Activated CD4-positive, CD25-positive, alpha-beta regulatory T cell treated with anti-CD3 and anti-CD28 coated beads, Interleukin-2, amount 50 U/mL, for 24 hours (primary cell): ENCODE data around the gene SLC24A1.

Experiments used
- ATAC-seq, 2 donors: fragments of 150-1000 bp; cut with Tn5 transposase; one replicate each; pipeline ENCODE4 v1.10.0; 2021; ENCODE audit warnings: mild to moderate bottlenecking in 1 of 2, moderate library complexity in 1 of 2

SLC24A1 gene

GRCh38 chr15:65653801-65654521 is 32.2 kb downstream of the SLC24A1 start:
- no peak for ATAC-seq

DNA sequence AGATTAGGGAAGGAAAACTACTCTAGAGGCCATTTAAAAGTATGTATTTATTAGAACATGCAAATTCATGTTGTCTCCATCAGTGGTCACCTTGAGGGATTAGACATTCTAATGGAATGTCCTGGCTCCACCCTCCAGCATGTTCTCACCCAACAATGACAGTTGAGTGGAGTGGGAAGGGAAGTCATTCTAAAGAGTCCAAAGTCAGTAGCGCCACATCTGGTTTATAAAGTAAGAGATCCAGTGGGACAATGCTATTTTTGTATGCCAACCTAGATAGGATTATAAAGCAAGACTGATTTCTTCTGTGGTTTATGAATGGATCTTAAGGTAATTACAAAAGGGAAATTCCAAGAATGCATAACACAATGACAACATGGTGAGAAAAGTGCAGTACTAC is 33.3 kb downstream of the SLC24A1 start:
- ATAC-seq: no peak

DNA sequence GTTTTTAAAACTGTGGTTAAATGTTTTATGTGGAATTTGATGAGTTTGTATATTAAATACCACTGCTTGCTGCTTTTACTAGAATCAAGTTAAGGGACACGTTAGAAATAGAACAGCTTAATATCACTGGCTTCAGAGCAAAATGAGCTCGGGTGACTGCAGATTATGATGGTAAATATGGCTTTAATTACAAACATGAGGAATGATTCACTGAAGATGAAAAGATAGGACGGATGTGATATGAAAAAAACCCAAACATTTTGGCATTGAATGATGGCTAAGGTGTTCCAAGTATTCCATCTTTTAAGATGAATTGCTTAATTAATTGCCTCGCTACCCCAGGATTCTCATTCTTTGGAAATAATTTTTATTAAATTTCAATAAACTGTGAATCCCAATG is 33.7 kb downstream of the SLC24A1 start:
- ATAC-seq: no peak

GRCh38 chr15:65659502-65660052 is 37.8 kb downstream of the SLC24A1 start:
- no peak for ATAC-seq

GRCh38 chr15:65660927-65661326 is 39.2 kb downstream of the SLC24A1 start:
- ATAC-seq: no peak

- ATAC-seq: no peak
Observed at GRCh38 chr15:65663521-65663920, 41.8 kb downstream of the SLC24A1 start.

GRCh38 chr15:65666257-65666656 is 44.5 kb downstream of the SLC24A1 start:
- ATAC-seq: no peak

DNA sequence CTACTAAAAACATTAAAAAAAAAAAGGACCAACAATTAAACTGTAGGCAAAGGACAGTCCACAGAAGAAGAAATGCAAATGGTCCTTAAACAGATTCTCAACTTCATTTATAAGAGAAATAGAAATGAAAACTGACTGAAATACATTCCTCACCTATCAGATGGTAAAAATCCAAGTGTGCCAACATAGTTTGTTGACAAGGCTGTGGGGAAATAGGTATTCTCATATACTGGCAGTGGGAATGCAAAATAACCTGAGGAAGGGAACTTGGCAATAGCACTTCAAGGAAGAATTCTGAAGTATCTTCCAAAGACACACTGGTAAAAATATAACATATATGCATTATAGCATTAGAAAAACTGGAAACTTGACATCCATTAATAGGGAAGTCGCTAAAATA is 53.8 kb downstream of the SLC24A1 start:
- ATAC-seq: no peak

- ATAC-seq: no peak
Observed at GRCh38 chr15:65676123-65676522, 54.4 kb downstream of the SLC24A1 start.

GRCh38 chr15:65680544-65680943 is 58.8 kb downstream of the SLC24A1 start:
- no peak for ATAC-seq

DNA sequence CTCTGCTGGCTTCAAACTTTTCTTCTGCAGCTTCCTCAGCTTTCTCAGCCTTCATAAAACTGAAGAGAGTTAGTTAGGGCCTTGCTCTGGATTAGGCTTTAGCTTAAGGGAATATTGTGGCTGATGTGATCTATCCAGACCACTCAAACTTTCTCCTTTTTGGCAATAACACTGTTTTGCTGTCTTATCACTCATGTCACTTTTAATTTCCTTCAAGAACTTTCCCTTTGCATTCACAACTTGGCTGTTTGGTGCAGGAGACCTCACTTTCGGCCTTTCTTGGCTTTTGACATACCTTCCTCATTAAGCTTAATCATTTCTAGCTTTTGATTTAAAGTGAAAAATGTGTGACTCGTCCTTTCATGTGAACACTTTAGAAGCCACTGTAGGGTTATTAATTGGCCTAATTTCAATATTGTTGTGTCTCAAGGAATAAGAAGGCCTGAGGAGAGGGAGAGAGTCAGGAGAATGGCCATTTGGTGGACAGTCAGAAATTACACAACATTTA is 60.7 kb downstream of the SLC24A1 start:
- ATAC-seq: no peak

DNA sequence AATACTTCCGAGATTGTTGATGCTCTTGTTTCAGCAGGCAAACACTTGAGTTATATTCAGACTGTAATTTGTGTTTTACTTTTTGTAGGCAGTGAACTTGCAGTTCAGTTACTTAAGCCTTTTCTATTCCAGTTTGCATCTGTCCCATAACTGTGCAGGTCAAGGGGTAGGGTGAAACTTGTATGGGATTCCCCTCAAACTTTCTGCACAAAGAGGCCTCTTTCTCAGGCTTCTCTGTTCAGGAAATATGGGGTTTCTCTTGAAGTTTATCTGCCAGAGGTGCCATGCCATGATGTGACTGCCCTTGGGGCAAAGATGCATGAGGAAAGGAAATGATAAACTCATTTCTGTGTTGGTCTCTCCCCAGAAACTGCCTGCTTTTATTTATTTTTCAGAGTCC is 66.7 kb downstream of the SLC24A1 start:
- ATAC-seq: no peak

GRCh38 chr15:65690173-65690572 is 68.4 kb downstream of the SLC24A1 start:
- no peak for ATAC-seq

DNA sequence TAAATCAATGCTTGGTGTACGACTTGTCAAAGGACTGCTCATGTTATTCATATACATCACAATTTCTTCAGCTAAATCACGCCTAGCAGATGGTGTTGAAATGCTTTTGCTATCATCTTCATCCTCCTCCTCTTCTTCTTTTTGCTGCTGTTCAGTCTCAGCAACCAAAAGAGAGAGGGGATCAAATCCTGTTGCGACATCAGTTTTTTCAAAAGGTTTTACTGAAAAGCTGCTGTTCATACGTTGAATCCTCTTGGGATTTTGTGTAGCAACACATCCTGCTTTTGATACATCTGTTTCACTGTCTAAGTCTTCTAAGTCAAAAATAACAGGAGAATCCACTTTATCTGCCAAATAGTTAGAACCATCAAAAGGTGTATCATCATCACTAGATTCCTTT is 69.0 kb downstream of the SLC24A1 start:
- ATAC-seq: no peak

GRCh38 chr15:65695081-65695480 is 73.3 kb downstream of the SLC24A1 start:
- ATAC-seq: no peak
